ENCODE measurements around the gene TBL1XR1. TPM values are rescaled to one million over a fixed set of nuclear protein-coding genes. Genes with fewer than 3 reads are reported as not detected.
"Not testable (repeated sequence)": the region's sequence is repeated elsewhere in the genome, so short reads cannot be mapped to it uniquely, and the experiment has no call there.

The TBL1XR1 gene
- total and polyA plus RNA-seq, 2 of the 13 experiments (the other 11 are each of a cell fraction or from before 2014, with no cell fraction given) = 57.7 to 62.5 TPM

DNA sequence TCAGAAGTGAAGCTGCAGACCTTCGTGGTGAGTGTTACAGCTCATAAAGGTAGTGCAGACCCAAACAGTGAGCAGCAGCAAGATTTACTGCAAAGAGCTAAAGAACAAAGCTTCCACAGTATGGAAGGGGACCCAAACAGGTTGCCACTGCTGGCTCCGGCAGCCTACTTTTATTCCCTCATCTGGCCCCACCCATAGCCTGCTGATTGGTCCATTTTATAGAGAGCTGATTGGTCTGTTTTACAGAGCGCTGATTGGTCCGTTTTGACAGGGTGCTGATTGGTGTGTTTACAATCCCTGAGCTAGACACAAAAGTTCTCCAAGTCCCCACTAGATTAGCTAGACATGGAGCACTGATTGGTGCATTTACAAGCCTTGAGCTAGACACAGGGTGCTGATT is 5.7 kb upstream of the TBL1XR1 start:
- H3K9me3 ChIP-seq (ENCODE audit: low read length); DNase-seq (ENCODE audit: low spot score); H2AFZ ChIP-seq (ENCODE audit: low read length); H3K36me3 ChIP-seq (replicated peaks in 1 of 2; ENCODE audit: control insufficient read depth in 1 of 2, insufficient read depth in 2 of 2, low read length in 2 of 2); CTCF ChIA-PET (ENCODE audit: low intra/inter-chr PET ratio, low total read pairs); BruUV-seq (replicated peaks); H3K9ac ChIP-seq (ENCODE audit: insufficient read depth, low read depth, low read length); ATAC-seq; H4K20me1 ChIP-seq (ENCODE audit: insufficient read depth, low read length); H3K79me2 ChIP-seq (ENCODE audit: insufficient read depth, low read length); POLR2A ChIA-PET; H3K27ac ChIP-seq (ENCODE audit: extremely low read length, insufficient read depth, low read length); H3K4me2 ChIP-seq (ENCODE audit: low read depth, low read length); FAIRE-seq; H3K27me3 ChIP-seq (ENCODE audit: control insufficient read depth in 1 of 2, insufficient read depth in 2 of 2, low read length in 2 of 2); in situ Hi-C loops (cut with HindIII; ENCODE audit: extremely low pct_ligation_motif_present, low pct_unique_long_range_greater_than_20kb); intact Hi-C loops (cut with micrococcal nuclease; ENCODE audit: unreplicated experiment); H3K4me3 ChIP-seq (replicated peaks in 1 of 3; ENCODE audit: insufficient read depth in 1 of 3, low read depth in 2 of 3, low read length in 3 of 3): not testable (repeated sequence)
- TF ChIP-seq NFYC (CRISPR knock-in tag; IDR thresholded peaks at IDR 0.05) (peak; percentile 53), NFYB (CRISPR knock-in tag; IDR thresholded peaks at IDR 0.05) (peak; percentile 21; the same call in 1 of the 2 replicates)
- peaks cover 17% of the 10 kb centered on the region for H3K4me1 ChIP-seq (ENCODE audit: insufficient read depth, low read length)
- WGBS (ENCODE audit: low lambda C conversion rate) = 67% methylated on average over 4 of the region's 4 CpGs

DNA sequence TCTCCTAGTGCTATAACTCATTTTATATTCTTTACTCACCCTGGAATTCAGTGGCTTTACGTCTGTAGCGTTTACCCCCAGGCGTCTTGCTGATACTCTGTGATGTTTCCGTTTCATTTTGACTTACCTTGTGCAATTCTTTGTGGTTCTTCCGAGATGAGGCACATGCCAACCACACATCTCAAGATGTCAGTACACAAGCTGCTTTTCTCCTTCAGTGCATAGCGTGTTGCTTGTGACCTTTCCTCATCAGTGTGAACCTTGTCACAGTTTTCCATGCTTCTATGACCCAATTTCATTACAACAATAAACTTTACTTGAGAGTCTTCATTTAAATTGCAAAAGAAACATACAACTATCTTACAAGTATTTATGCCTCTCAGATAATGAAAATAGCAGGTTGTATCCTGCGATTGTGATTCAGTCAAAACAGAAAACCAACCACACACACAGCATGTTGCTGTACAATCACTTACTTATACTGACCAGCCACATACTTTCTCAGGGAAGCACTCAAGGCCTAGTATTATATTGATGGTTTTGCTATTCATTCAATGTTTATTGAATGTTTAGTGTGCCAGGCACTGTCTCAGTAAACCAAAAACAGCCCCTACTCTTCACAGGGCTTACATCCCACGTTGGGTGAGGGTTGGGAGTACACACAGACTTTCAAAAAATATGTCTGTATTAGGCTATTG is 4.6 kb upstream of the TBL1XR1 start:
- Histone ChIP-seq H3K4me3 (replicated peaks in 1 of 3; ENCODE audit: insufficient read depth in 1 of 3, low read depth in 2 of 3, low read length in 3 of 3) (no peak overlapping the region), H3K79me2 (ENCODE audit: insufficient read depth, low read length) (no peaks in the 10 kb centered on the region), H3K9ac (ENCODE audit: insufficient read depth, low read depth, low read length) (no peak overlapping the region), H4K20me1 (ENCODE audit: insufficient read depth, low read length) (no peaks in the 10 kb centered on the region), H3K9me3 (ENCODE audit: low read length) (no peaks in the 10 kb centered on the region), H2AFZ (ENCODE audit: low read length) (no peak overlapping the region), H3K4me2 (ENCODE audit: low read depth, low read length) (no peak overlapping the region), H3K27me3 (ENCODE audit: control insufficient read depth in 1 of 2, insufficient read depth in 2 of 2, low read length in 2 of 2) (no peaks in the 10 kb centered on the region; a peak in 1 of 5 replicates), H3K4me1 (ENCODE audit: insufficient read depth, low read length) (peaks cover 16% of the 10 kb centered on the region), H3K27ac (ENCODE audit: extremely low read length, insufficient read depth, low read length) (no peak overlapping the region), H3K36me3 (replicated peaks in 1 of 2; ENCODE audit: control insufficient read depth in 1 of 2, insufficient read depth in 2 of 2, low read length in 2 of 2) (no peaks in the 10 kb centered on the region)
- in situ Hi-C loops (cut with HindIII; ENCODE audit: extremely low pct_ligation_motif_present, low pct_unique_long_range_greater_than_20kb) = no loop called here
- POLR2A ChIA-PET = no interaction called here
- no peak for FAIRE-seq
- intact Hi-C loops (cut with micrococcal nuclease; ENCODE audit: unreplicated experiment) = no loop called here
- ATAC-seq = no peak
- CTCF ChIA-PET (ENCODE audit: low intra/inter-chr PET ratio, low total read pairs) = no interaction called here
- BruUV-seq (replicated peaks) = no TSS peak
- DNase-seq (ENCODE audit: low spot score) = no peak
- TF ChIP-seq DPF2 (CRISPR knock-in tag; IDR thresholded peaks at IDR 0.05; ENCODE audit: borderline replicate concordance, low read depth) = no peak
- no peak for TF ChIP-seq MTA1 (CRISPR knock-in tag; IDR thresholded peaks at IDR 0.05; ENCODE audit: borderline replicate concordance)
- TF ChIP-seq ZNF672 (CRISPR knock-in tag; IDR thresholded peaks at IDR 0.05) = no peak
- TF ChIP-seq SOX6 (IDR thresholded peaks at IDR 0.05) = no peak
- no peak for TF ChIP-seq SOX6 (CRISPR knock-in tag; IDR thresholded peaks at IDR 0.05)
- TF ChIP-seq ZNF354B (CRISPR knock-in tag; IDR thresholded peaks at IDR 0.05) = no peak
- TF ChIP-seq ZNF788 (CRISPR knock-in tag; IDR thresholded peaks at IDR 0.05; ENCODE audit: borderline replicate concordance) = no peak
- no peak for TF ChIP-seq HNRNPH1 (optimal IDR thresholded peaks at IDR 0.05; ENCODE audit: low read depth, low read length)
- no peak for TF ChIP-seq SIX4 (CRISPR knock-in tag; IDR thresholded peaks at IDR 0.05)
- TF ChIP-seq ZNF274 (CRISPR knock-in tag; IDR thresholded peaks at IDR 0.05) = no peak
- no peak for TF ChIP-seq TAF15 (IDR thresholded peaks at IDR 0.05; ENCODE audit: low read depth, low read length, poor library complexity, severe bottlenecking)
- no peak for TF ChIP-seq PCBP1 (IDR thresholded peaks at IDR 0.05; ENCODE audit: borderline replicate concordance, low read depth, low read length)
- no peak for TF ChIP-seq ZNF629 (CRISPR knock-in tag; conservative IDR thresholded peaks at IDR 0.05)
- no peak for TF ChIP-seq KAT2B (IDR thresholded peaks at IDR 0.05; ENCODE audit: borderline replicate concordance, low read depth, low read length)
- TF ChIP-seq, protein P1, sequence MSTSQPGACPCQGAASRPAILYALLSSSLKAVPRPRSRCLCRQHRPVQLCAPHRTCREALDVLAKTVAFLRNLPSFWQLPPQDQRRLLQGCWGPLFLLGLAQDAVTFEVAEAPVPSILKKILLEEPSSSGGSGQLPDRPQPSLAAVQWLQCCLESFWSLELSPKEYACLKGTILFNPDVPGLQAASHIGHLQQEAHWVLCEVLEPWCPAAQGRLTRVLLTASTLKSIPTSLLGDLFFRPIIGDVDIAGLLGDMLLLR (CRISPR knock-in tag; IDR thresholded peaks at IDR 0.05) = no peak
- no peak for TF ChIP-seq ASH2L (IDR thresholded peaks at IDR 0.05; ENCODE audit: insufficient read length, low read depth, low read length)
- TF ChIP-seq KLF12 (CRISPR knock-in tag; IDR thresholded peaks at IDR 0.05; ENCODE audit: borderline replicate concordance) = no peak
- 71% methylated on average over 8 of the region's 8 CpGs for WGBS (ENCODE audit: low lambda C conversion rate)
